Erythroblast (primary cell): ENCODE data around the gene IZUMO4.

Source experiments
- DNase-seq, 2 experiments: peaks; one replicate each; lab custom pipeline; 2025; lab: John Stamatoyannopoulos, UW
- GATA1 ChIP-seq: IDR thresholded peaks from 2 replicates; pipeline ENCODE4 v1.6.1; 2011; ENCODE audit warnings: low read depth, mild to moderate bottlenecking, control low read depth, low read length, moderate library complexity
- POLR2A ChIP-seq: IDR thresholded peaks from 2 replicates; pipeline ENCODE4 v1.6.1; 2011; ENCODE audit warnings: mild to moderate bottlenecking, low read length

Gene IZUMO4

DNA sequence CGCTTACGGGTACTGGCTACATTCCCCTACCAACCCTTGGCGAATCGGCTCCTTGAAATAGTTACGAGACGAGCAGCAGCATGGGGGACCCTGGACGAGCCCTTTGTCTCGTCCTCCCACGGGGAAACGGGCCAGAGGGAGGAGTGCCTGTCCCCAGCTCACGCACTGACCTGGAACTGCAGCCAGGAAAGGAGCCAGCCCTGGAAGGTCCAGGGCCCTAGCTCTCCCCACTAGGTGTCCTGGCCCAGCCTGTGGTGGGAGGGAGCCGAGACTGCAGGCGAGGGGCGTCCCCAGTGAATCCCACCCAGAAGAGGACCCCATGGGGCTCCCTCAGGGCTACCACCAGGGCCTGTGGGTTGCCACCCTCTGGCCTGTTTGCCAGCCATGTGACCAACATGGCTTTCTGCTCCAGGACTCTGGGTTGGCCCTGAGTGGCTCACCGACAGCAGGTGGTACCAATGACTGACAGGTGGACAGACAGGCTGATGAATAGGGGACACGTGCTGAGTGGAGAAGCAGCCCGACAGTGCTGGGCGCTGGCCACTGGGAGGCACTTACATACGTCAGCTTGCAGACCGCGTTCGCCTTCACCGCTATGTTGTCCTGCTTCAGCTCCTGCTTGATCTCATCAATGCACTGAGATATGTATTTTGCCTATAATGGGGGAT is 41.5 kb downstream of the IZUMO4 start:
- no peak for TF ChIP-seq GATA1
- no peak for TF ChIP-seq POLR2A
- DNase-seq, result no peak

DNA sequence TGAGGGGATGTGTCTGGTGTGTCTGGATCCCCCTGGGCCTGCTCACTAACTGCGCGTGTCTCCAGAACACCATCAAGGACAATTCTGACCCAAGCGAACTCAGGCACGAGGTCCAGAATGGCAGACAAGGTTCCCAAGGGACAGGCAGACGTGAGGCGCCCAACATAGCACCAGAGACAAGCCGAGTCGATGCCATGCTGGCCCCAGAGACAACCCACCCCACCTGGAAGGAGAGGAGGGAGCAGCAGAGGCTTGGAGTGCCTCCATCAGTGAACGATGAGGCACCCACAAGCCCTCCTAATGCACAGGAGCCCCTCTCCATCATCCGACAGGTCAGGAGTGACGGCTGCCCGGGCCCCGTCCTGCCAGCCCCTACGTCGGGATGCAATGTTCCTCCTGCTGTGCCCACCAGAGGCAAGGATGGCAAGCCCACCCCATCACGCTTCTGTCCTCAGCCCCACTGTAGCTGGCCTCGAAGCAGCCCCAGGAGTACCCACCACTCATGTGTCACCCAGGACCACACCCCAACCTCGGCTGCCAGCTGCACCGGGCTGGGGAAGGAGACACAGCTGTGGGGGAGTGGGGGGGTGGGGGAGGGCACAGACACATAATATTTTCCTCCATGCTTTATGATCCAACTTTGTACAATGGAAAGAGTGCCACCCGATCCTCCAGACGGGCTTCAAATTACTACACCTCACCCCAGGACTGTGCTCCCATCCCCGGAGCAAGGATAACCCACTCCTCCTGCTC is 42.8 kb downstream of the IZUMO4 start:
- TF ChIP-seq POLR2A, result no peak
- DNase-seq, result no peak

DNA sequence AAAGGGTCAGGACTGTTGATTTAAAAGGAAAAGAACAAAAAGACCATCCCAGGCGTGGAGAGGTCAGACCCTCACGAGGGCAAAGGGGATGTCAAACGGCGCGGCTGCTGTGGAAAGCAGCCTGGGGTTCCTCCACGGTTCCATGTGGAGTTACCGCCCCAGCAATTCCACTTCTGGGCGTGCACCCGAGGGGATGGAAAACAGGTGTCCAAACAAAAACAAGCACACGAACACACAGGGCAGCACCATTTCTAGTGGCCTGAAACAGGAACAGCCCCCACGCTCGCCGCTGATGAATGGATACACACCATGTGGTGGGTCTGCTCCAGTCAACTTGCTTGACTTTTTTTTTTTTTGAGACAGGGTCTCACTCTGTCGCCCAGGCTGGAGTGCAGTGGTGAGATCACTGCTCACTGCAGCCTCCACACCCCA is 43.4 kb downstream of the IZUMO4 start:
- TF ChIP-seq POLR2A (no peak), GATA1 (no peak)
- no peak for DNase-seq

DNA sequence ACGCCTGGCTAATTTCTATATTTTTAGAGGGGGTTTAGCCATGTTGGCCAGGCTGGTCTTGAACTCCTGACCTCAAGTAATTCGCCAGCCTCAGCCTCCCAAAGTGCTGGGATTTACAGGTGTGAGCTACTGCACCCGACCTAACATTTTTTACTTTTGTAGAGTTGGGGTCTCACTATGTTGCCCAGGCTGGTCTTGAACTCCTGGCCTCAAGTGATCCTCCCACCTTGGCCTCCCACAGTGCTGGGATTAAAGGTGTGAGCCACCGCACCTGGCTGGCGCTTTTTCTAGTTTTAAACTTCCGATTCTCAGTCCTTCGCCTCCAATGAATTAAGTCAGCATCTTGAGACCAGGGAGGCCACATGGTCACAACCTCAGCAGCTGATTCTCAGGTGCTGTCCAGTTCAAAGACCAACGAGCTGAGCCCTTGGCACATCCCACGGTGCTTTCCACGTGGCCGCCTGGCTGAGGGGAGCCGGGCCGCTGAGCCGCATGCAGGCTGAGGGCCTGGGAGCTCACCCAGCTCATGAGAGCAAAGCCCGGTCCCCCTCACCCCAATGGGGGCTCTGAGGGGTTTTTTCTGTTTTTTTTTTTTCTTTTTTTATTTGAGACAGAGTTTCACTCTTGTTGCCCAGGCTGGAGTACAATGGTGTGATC is 45.6 kb downstream of the IZUMO4 start:
- TF ChIP-seq POLR2A (no peak), GATA1 (no peak)
- DNase-seq, result no peak

DNA sequence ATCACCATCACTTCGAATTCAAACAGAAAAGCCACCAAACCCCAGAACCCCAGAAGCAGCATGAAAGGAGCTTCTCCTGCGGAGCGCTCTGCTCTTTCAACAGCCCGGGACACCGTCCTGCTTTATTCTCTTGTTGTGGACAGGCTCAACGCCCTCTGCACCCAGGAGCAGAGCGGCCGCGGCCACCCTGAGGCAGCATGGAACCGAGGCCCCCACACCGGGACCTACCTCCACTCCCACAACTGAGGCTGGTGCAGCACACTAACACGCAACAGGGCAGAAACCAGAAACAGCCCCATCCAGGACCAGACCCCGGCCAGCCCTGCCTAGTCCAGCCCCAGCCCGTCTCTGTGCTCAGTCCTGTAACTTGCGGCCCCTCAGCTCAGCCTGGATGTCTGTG is 47.5 kb downstream of the IZUMO4 start:
- no peak for DNase-seq

DNA sequence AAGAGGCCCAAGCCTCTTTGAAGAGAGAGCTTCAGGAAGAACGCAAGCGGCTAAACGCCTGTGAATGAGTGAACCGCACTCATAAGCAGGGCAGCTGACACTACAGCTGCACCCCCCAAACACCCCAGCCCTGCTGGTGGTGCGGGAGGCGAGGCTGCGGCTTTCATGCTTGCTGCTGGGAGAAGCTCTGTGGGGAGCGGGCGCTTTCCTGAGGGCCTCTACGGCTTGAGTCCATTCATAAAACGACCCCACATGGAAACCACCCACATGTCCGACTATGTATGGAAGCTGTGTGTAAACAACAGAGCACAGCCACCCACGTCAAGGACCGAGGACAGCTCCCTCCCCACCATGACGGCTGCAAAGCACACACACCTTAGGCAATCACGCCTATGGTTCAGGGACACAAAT is 49.1 kb downstream of the IZUMO4 start:
- DNase-seq, result no peak
- TF ChIP-seq POLR2A (no peak), GATA1 (no peak)

More for the DNA sequence above, 47.5 kb downstream of the IZUMO4 start:
- no peak for TF ChIP-seq GATA1
- no peak for TF ChIP-seq POLR2A

DNA sequence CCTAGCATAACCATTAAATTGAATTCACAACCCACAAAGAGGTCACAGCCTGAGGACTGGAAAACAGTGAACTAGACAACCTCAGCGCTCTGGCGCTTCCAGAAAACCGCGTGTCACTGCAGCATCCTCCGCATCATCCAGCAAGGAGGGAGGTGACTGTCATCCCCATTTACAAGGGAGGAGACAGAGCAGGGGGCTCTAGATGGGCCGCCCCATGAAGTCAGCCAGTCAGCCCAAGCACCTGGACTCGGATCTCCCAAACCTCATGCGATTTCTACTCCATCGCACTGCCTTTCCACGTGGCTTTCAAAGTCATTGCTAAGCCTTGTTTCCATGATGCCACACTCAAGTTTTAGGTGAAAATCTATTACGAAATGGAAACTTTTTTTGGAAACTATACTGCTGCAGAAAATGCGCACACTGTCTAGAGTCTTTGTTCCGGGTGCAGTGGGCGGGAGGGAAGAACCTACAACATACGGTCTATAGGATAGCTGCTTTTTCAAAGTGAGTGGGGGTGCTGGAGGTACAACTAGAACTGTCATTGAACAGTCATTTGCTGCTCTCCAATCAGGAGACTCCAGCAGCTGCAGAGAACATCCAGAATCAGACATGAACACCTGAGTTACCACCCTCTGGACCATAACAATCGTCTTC is 51.9 kb downstream of the IZUMO4 start:
- TF ChIP-seq GATA1 (no peak), POLR2A (no peak)
- no peak for DNase-seq
